22Rv1 (cell line): Measurements from ENCODE around the gene HAO1.

Experiments
- CTCF ChIP-seq: fragments of 450-650 bp; IDR thresholded peaks from 2 replicates; pipeline ENCODE4 v1.5.1; 2017; ENCODE audit warnings: mild to moderate bottlenecking
- ZFX ChIP-seq: fragments of 450-650 bp; IDR thresholded peaks from 2 replicates; pipeline ENCODE4 v1.6.1; 2017; ENCODE audit warnings: antibody characterized with exemption, borderline replicate concordance

GRCh38 chr20:7897781-7898364 lies 42.4 kb downstream of the HAO1 start:
- no peak for TF ChIP-seq CTCF
- no peak for TF ChIP-seq ZFX
